GM21528 (cell line): Measurements from ENCODE around the gene RPLP2.

Experiments
- ATAC-seq: cut with Tn5 transposase; IDR thresholded peaks from one replicate; pipeline ENCODE4 v1.9.1; 2021; ENCODE audit warnings: mild to moderate bottlenecking, moderate library complexity; ENCODE audit not compliant: unreplicated experiment, low FRiP score

The RPLP2 gene

DNA sequence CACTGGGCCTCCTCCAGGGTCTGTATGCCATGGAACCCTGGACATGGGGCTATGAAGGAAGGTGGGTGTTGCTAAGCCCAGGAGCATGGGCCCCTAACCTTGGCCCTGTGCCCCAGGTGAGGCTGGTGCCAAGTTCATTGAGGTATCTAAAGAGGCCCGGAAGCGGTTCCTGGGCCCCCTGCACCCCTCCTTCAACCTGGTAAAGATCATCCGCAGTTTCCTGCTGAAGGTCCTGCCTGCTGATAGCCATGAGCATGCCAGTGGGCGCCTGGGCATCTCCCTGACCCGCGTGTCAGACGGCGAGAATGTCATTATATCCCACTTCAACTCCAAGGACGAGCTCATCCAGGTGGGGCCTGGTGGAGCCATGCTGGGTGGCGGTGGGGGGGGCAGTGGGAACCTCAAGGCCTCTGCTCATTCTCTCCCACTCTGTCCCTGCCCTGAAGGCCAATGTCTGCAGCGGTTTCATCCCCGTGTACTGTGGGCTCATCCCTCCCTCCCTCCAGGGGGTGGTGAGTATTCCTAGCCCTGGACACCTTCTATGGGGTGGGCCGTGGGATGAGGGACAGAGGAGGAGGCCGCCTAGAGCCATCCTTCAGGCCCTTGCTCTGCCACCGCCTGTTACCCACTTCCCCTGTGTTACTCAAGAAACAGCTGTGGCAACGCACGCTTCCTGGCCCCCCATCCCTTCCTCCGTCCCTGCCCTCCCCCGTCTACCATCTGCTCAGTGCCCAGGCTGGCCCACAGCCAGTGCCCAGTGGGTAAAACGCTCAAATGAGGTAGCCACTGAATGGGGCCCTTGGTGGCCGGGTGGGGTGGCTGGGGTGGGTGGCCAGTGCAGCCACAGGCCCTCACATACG is 12.0 kb downstream of the RPLP2 start:
- no peak for ATAC-seq

DNA sequence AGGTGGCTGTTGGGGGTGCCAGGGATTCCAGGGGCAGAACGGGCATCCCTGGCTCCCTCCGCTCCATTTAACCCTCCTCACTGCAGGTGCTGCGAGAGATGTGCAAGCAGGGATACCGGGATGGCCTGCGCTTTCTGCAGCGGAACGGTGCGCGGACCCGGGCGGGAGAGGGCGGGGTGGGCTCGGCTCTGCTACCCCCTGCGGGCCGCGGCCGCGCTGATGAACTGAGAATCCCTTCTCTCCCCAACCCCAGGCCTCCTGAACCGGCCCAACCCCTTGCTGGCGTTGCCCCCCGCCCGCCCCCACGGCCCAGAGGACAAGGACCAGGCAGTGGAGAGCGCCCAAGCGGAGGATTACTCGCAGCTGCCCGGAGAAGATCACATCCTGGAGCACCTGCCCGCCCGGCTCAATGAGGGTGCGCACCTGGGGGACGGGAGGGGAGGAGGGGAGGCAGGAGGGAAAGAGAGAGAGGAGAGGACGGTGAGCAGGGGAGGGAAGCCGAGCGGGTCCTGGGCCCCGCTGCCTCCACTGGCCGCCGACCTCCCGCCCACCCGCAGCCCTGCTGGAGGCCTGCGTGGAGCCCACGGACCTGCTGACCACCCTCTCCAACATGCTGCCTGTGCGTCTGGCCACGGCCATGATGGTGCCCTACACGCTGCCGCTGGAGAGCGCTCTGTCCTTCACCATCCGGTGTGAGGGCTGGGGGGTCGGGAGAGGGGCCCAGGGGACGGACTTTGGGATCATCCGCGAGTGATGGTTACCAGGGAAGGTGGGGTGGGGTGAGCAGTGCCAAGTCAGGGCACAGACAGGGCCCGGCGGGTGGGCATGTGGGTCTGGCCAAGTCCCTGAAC is 13.9 kb downstream of the RPLP2 start:
- no peak for ATAC-seq

DNA sequence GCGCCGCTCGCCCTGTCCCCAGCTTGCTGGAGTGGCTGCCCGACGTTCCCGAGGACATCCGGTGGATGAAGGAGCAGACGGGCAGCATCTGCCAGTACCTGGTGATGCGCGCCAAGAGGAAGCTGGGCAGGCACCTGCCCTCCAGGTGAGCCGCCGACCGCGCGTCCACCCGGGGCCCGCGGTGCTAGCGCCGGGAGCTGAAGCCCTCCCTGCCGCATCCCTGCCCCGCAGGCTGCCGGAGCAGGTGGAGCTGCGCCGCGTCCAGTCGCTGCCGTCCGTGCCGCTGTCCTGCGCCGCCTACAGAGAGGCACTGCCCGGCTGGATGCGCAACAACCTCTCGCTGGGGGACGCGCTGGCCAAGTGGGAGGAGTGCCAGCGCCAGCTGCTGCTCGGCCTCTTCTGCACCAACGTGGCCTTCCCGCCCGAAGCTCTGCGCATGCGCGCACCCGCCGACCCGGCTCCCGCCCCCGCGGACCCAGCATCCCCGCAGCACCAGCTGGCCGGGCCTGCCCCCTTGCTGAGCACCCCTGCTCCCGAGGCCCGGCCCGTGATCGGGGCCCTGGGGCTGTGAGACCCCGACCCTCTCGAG is 14.6 kb downstream of the RPLP2 start:
- ATAC-seq: no peak

DNA sequence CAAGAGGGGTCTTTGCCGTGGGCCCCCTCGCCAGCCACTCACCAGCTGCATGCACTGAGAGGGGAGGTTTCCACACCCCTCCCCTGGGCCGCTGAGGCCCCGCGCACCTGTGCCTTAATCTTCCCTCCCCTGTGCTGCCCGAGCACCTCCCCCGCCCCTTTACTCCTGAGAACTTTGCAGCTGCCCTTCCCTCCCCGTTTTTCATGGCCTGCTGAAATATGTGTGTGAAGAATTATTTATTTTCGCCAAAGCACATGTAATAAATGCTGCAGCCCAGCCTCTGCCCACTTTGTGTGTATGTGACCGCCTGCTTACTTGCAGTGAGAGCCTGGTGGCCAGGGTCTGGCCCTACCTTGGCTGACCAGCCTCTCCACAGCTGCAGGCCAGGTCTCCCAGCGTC is 15.2 kb downstream of the RPLP2 start:
- ATAC-seq: no peak

DNA sequence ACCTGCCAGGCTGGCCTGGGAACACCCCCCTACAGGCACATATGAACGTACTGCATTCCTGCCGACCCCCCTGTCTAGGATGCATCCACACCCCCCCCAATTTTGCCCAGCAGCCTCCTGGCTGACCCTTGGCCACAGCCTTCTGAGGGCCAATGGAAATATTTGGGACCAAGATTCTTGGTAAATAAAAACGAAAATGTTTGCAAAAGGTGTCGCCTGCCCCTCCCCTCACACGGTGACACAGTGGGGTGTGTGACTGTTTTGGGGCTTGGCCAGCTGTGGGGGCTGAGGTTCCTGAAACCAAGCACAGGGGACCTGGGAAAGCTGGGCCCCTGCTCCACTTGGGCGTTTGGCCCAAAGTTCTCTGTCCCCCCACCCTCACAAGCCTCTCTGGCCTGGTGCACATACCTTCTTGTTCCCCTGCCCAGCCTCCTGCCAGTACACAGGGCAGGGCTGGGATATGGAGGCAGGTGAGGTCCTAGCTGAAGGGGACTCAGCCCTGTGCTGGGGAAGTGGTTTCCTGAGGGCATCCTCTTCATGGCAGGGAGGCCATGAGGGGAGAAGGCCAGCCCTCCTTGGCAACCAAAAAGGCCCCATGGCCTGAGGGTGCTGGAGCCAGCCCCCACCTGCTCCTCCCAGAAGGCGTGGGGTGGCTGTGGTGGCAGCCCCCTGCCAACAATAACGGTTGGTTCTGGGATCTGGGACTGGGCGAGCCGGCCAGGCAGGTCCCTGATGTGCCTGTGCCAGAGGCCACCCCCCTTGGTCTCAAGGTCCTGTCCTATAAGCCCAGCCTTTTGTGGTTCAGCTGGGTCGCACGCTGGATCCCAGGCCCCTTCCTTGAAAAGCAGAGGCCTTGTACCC is 15.8 kb downstream of the RPLP2 start:
- ATAC-seq: no peak

DNA sequence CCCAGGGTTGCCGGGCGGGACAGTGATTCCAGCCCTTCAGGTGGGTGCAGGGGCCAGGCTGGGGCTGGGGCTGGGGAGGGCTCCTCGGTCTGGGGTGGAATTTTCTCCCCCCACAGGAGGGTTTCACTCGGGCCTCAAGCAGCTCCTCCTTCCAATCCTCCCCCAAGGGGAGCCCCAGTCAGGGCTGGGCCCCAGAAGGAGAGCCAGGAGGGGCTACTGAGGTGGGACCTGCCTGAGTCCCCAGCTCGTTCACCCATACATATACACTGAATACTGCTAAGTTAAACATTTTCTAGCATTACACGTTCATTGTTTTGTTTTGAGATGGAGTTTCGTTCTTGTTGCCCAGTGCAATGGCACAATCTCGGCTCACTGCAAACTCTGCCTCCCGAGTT is 16.5 kb downstream of the RPLP2 start:
- ATAC-seq: no peak

DNA sequence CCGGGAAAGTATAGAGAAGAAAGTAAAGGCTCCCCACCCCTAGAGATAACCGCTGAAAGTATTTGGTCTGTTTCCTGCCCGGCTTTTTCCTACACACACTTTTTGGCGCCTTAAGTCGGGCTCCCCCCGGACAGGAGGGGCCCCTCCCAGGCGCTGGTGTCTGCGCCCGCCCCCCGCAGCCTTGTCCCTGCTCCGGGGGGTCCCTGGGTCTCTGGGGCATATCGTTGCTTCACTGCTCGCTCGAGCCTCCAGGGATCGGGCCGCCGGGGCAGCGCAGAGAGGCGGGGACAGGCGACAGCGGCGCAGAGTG is 17.0 kb downstream of the RPLP2 start:
- ATAC-seq: peak; percentile 1

DNA sequence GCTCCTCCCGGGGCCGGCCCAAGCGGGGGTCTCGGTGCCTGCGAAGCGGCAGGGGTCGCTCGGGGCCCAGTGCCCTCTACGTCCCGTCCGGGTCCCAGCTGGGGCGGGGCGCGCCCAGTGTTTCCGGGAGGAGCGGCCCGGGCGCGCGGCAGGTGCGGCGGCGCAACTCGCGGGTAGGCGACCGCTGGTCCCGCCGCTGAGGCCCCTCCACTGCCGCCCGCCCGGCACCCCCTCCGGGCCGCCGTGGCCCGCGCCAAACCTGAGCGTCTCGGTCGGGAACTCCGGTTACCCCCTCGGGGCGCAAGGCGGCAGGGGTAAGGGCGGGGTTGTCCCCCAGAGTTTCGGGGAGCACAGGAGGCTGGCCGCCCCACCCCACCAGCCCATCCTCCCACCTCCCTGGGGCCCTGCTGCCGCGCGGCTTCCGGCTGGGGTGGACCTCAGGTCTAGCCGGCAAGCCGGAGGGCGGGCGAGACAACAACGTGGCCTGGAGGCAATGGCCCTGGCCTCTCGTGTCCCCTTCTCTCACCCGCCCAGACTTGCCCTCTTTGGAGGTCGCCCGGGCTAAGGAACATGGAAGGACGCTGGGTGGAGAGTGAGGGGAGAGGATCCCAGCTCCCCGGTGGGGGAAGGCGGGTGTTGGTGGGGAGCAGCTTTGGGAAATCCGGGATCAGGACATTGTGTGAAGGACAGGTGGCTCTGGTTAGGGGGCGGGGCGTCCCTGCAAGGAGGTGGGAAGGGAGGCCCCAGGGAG is 17.6 kb downstream of the RPLP2 start:
- ATAC-seq: peak; percentile 40

DNA sequence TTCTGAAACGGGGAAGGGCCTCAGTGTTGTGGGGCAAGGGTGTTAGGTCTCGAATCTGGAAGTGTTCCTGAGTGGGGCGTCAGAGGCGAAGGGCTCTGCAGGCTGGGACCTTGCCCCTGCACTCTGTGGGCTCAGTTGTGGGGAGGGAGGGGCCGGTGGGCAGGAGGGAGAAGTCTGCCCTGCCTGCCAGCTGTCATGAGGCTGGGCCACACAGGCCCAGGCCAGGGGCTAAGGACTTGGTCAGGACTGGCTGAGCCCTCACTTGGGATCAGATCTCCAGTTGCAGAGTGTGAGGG is 18.1 kb downstream of the RPLP2 start, which contains the start of gene CRACR2B:
TSS of gene CRACR2B (plus strand) at position 23 of the 296 bp plus-strand sequence. CDS start 689 bp downstream, outside the sequence.
- peak; percentile 22 for ATAC-seq

DNA sequence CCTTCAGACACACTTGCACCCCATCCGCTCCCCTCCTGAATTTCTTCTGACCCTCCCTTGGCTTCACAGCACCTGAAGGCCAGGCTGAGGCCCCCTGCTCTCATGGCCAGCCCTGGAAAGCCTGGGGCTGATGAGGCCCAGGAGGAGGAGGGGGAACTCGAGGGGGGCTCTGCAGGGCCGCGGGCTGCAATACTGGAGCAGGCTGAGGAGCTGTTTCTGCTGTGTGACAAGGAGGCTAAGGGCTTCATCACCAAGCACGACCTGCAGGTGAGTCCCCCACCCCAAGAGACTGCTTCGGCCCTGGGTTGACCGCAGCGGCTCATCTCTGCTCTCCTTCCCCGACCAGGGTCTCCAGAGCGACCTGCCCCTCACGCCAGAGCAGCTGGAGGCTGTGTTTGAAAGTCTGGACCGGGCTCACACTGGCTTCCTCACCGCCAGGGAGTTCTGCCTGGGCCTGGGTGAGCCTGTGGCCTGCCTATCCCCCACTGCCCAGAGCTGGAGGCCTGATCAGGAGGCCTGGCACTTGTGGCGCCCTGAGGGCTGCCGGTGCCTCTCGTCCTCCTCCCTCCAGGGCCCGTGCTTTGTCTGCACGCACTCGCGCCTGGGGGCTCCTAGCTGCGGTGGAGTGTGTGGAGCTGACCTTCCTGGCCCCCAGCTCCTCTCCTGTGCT is 18.9 kb downstream of the RPLP2 start:
- no peak for ATAC-seq

DNA sequence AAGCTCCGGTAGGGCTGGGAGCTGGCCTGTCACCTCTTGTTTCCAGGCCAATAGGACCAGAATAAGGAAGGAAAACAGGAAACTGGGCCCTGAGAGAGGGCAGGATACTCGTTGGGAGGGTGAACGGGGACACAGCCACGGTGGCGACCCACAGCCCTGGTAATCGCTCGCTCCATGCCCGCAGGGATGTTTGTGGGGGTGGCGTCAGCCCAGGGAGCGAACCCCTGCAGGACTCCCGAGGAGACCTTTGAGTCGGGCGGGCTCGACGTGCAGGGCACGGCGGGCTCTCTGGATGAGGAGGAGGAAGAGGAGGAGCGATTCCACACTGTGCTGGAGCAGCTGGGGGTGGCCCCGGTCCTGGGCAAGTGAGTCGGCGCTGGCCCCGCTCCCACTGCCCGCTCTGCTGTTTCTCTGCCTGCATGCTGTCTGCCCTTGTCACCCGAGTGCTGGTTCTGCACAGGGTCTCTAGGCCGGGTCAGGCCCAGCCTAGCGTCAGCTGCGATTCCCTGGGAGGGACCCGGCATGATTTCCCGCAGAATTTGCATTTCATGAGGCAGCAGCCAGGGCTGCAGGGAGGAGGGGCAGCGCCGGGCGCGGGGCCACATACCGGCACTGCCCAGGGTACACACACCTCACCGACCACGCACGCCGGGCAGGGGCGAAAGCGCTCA is 19.5 kb downstream of the RPLP2 start:
- ATAC-seq: no peak

DNA sequence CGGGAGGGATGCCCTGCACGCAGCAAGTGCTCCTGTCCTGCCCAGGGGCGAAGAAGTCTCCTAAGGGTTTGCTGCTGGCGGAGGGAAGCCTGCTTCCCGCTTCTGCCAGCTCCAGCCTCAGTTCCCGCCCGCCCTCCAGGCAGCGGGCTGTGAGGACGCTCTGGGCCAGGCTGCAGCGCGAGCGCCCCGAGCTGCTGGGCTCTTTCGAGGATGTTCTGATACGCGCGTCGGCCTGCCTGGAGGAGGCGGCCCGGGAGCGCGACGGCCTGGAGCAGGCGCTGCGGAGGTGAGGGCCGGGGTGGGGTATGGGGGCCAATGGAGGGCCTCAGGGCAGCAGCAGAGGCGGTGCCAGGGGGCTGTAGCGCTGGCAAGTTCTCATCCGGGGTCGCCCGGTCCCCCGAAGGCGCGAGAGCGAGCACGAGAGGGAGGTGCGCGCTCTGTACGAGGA is 20.1 kb downstream of the RPLP2 start:
- no peak for ATAC-seq

DNA sequence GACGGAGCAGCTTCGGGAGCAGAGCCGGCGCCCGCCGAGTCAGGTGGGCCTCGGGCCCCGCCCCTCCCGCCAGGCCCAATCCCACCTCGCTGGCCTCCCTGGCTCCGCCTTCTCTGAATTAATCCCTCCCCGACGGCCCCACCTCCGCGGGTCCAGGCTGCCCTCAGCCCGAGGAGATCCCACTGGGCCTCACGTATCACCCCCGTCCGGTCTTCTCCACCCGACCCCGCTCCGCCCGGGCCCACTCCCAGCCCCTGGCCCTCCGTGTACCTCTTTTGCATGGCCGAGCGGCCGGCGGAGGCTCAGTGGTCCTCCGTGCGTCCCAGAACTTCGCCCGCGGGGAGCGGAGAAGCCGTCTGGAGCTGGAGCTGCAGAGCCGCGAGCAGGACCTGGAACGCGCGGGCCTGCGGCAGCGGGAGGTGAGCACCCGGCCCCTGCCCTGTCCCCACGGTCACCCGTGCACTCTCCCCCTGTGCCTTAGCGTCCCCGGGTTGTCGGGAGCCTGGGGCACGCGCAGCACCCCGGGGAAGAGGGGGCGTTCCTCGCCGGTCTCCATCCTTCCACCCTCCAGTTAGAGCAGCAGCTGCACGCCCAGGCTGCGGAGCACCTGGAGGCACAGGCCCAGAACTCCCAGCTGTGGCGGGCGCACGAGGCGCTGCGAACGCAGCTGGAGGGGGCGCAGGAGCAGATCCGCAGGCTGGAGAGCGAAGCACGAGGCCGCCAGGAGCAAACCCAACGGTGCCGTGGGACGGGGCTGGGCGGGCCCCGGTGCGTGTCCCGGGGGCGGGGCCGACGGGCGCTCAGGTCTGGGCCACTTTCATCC is 20.7 kb downstream of the RPLP2 start:
- no peak for ATAC-seq

DNA sequence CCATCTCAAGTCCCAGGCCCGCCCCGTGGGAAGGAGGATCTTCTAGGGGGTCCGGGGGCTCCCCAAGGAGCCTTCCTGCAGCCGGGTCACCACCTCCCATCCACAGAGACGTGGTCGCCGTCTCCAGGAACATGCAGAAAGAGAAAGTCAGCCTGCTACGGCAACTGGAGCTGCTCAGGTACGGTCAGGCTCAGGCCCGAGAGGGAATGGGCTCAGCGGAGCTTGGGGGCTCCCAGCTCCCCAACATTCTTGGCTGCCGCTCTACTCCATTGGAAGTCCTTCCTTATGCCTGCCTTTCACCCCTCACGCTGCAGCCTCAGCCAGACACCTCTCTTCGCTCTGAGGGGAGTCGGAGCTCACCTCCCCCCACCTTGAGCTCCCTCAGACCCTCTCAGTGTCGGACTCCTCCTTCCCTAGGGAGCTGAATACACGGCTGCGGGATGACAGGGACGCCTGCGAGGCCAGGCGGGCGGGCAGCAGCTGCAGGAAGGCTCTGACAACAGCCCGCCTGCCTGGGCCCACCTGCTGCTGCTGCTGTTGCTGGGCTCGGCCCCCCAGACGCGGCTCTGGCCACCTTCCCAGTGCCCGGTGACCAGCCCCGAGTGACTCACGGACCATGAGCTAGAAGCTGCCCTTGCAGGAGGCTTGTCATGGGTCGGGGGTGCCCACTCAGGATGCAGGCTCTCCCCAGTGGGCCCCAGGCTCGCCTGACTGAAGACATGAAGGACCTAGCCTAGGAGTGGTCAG is 21.5 kb downstream of the RPLP2 start:
- no peak for ATAC-seq

DNA sequence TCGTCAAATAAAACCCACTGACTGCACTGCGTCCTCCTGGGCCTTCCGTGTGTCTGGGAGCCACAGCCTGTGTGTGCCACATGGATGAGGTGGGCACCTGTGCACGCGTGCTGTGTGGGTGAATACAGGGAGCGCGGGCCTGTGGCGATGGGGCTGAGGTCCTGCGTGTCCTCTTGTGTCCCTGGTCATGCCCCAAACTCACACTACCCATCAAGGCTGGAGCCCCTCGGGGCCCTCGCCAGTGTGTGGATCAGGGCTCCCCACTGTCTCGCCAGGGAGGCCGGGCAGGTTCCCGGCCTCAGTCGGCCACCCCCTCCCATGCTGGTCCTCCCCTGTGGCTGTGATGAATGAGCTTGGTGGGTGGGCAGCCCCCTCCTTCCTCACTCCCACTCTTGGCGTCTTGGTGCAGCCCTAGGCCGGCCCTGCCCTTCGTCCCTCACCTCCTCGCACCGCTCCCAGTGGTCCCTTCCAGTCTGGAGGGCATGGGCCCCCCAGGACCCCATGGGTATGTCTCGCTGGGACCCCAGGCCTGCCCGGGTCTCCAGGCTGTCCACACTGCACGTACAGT is 22.3 kb downstream of the RPLP2 start:
- no peak for ATAC-seq

DNA sequence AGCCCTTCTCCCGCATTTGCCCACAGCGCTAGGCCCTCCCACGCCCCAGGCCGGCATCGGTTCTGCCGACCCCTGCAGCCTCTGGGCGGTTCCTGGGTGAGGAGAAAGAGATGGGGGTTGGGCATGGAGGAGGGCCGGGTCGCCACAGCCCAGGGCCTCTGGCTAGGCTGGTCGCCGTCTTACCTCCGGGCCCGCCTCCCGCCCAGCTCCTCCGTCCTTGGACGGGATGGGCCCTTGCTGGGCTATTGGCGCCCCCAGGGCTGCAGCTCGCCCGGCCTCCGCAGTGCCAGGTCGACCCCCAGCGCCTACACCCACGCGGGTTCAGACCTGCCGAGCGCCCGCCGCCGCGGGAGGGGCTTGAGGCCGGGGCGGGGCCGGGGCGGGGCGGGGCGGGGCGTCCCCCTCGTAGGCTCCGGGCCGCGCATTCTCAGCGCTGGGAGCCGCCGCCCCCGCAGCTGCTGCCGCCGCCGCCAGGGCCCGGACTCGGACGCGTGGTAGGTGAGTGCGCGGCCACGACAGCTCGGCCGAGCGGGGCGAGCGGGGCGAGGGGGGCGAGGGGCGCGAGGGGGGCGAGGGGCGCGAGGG is 22.9 kb downstream of the RPLP2 start, which contains the start of gene CD151:
TSS of gene CD151 (plus strand) at position 424 of the 585 bp plus-strand sequence. CDS start 3,118 bp downstream, outside the sequence.
- ATAC-seq: no peak
